HG02642 (cell line): Measurements from ENCODE around the gene AHNAK2.

Source experiments
- ATAC-seq: cut with Tn5 transposase; IDR thresholded peaks from one replicate; pipeline ENCODE4 v1.9.1; 2021; ENCODE audit warnings: mild to moderate bottlenecking; ENCODE audit not compliant: unreplicated experiment, poor library complexity

The AHNAK2 gene

DNA sequence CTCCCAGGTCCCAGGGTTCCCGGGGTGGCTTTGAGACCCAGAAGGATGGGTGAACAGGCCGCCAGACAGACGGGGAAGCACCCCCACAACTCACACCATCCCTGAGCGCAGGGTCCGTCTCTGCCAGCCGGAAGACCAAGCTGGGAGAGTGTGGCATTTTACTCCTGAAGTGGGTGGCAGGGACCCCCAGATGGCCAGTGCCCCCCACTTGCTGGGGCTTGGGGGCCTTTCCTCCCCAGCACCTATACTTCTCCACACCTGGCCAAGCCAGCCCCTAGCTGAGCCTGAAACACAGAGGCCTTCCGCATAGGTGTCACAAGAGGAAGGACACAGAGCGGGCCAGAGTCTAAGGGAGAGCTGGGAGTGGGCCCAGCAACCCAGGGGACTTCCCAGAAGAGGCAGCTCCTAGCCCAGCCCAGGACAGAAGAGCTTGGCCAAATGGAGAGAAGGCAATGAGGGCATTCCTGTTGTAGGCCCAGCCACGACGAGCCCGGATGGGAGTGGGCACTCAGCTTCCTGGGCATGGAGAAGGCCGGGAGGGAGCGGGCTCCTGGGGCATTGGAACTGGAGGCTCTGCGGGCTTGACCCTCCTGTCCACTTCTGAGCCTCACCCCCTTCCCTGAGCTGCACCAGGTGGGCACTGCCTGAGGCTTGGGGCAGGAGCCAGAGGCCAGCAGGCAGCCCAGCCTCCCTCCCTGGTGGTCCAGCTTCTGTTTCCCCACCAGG is 3.3 kb downstream of the AHNAK2 start:
- ATAC-seq = no peak

DNA sequence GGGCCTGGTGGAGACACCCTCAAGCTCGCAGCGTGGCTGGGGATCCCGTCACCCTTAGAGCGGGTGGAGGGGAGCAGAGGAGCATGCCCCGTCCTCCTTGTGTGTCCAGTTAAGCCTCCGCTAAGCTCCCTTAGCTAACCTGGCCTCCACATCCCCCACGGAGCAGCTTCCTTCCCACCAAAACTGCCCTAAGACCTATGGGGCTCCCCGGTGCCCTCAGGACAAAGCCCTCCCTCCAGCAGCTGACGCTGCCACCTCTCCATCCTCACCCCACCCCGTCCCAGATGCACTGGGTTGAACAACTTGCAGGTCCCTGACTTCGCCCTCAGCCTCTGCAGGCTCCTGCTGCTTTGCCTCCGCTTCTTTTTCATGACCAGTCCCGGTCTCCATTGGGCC is 4.0 kb downstream of the AHNAK2 start:
- no peak for ATAC-seq

DNA sequence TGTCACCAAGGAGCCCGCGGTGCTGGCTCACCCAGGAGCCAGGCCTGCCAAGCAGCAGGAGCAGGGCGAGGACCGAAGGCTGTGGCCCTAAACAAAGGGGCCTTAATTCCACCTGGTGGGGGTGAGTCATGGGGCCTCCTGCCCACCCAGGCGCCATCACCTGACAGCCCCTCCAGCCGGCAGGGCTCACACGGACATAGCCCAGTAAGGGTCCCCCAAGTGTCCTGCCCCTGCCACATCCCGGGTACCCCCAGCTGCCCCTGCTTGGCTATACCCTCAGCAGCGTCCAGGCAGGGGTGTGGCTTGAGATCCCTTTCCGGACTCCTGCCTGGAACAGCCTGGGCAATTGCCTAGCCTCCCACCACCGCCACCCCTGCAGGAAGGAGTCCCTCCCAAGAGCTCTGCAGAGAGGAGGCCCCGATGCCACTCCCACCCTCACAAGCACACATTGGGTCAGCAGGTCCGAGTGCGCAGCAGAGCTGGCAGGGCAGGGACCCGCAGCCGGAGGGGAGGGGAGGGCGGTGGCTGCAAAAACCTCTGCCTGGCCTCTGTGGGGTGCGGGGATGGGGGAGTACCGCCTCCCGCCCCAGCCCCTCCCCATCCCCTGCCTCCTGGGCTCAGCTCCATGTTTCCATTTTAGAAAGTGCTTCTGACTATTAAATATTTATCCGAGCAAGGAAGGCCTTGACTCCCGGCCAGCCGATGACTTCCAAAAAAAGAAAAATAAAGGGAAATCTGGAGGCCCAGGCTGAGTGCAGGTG is 4.6 kb downstream of the AHNAK2 start:
- no peak for ATAC-seq

DNA sequence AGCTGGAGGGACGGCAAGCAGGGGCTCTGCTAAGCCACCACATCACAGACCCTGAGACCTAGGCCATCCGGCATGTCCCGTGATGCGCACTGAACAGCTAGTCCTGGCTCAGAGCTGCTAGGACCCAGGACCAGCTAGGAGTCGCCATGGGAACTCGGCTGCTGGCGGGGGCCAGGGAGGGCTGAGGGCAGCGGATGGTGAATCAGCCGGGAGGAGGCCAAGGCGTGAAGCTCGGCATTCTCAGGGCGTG is 5.1 kb downstream of the AHNAK2 start:
- ATAC-seq = no peak

GRCh38 chr14:104972301-104973134 is 5.7 kb downstream of the AHNAK2 start:
- no peak for ATAC-seq

- no peak for ATAC-seq
Observed at GRCh38 chr14:104971447-104972240, 6.5 kb downstream of the AHNAK2 start.

GRCh38 chr14:104970231-104971068 is 7.7 kb downstream of the AHNAK2 start:
- ATAC-seq = no peak

DNA sequence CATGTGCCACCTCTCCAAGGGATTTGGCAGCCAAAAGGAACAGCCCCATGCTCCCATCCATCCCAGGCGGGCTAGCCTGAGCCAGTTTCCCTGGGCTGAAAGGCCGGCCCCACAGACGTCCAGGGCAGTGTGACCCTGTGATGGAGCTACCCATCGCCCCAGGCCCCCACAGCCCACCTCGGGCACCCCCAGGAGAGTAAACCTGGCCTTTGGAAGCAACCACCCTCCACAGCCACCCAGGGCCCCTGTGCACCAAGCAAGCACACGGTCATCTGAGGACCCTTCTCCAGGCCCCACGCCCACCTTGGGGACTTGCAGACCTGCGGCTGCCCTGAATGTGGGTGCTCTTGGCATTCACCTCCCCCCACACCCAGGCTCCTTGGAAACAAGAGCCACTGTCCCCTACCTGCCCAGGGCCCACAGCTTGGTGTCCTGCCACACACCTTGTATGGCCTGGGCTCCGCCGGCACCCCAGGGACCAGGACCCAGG is 8.4 kb downstream of the AHNAK2 start:
- no peak for ATAC-seq

DNA sequence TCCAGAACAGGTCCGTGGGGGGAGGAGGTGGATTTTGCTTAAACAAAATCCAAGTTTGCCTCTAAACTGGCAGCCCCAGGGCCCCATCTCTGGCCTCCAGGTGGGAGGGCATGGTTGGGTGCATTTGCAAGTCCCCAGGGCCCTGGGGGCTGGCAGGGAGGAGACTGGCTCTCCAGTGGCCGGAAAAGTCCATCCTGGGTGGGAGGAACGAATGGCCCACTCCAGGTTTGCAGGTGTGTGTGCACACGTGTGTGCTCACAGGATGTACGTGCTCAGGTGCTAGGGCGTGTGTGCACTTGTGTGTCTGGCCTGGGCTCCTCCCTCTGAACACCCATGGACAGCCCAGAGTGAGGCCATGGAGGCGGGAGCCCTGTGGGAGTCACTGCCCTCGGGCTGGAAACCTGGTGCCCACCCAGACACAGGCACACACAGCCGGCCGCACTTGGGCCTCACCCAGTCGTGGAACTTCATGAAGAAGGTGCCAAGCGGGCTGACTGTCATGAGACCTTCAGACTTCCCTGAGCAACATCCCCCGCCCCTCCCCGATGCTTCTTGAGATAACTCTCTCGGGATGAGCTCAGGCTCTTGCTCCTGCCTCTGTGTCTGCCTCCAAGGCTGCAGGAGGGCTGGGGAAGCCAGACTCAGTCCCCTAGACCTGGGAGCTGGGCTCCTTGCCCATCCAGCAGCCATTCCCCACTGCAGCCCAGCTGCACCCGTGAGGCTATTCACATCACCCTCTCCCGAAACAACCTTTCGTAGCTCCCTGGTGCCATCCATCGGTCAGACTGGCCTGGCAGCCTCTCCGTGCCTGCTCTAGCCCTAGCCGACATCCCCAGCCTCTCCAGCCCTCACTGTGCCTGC is 9.4 kb downstream of the AHNAK2 start:
- no peak for ATAC-seq

GRCh38 chr14:104968153-104968527 is 10.0 kb downstream of the AHNAK2 start:
- no peak for ATAC-seq

DNA sequence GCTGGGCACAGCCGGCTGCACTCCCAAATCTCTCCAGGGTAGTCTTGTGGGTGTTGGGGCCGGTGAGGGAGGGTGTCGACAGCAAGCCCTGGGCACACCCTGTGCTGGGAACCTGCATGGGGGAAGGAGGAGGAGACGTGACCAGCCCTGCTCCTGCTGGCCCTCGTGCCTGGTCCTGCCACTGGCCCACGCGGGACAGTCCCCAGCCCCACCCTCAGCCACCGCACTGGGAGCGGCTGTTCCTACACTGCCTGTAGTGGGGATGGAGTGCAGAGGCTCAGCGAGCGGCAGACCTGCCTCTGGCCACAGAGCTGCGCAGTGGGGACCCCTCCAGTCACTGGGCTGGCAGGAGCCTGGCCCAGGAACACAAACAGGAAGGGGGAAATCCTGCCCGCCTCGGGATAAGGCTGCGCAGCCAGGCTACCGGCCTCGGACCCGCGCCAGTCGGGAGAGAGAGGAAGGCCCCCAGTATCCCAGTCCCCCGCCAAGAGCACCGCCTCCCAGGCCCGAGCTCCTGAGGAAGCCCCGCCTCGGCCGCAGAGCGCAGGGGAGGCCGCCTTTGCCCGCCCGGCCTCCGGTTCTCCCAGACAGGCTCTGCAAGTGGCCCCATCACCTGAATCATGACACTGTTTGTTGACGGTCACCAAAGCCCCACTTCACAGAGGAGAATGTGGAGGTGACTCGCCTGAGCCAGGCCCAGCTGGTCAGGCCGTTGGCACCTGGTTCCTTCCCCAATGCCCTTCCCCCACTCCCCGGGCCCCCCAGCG is 10.6 kb downstream of the AHNAK2 start:
- no peak for ATAC-seq

DNA sequence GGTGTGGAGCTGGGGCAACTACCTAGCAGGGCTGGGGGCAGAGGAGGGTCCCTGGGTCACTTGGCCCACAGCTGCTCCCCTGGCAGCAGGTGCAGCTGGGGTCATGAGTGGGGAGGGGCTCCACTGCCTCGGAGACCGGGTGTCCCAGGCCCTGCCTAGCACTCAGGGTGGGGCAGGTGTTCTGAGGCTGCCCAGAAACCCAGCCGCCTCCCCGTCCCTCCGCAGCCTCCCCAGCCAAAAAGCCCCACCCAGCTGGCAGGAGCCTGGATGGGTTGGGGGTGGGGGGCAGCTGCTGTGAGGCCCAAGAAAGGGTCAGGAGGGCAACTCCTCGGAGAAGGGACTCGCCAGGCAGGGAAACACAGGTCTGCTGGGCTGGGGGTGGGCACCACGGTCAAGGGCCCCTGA is 11.2 kb downstream of the AHNAK2 start:
- ATAC-seq = no peak

DNA sequence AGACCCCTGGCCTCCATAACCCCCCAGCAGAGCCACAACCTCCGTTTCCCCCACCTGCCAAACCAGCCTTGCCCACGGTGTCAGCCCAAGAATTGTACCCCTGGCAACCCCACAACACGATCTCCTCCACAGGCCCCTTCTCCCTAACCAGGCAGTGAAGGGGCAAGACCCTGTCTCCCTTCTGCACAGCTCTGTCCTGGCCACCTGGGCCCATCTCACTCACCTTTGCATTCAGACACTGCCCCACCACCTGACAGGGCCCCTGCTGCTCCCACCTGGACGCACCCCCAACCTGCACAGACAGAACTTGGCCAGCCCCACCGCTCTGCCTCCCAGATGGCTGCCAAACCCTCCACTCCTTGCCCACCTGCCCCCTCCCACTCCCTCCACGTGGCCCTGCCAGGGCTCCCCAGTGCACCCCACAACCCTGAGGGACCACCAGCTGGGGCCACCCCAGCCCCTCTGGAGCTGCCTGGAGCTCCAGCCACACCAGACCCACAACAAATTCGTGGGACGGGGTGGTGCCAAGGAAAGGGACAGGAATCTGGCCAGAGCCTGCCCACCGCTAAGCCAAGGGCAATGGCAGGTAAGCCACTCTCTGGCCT is 11.8 kb downstream of the AHNAK2 start:
- ATAC-seq = no peak

- no peak for ATAC-seq
Observed at GRCh38 chr14:104965561-104966231, 12.5 kb downstream of the AHNAK2 start.

DNA sequence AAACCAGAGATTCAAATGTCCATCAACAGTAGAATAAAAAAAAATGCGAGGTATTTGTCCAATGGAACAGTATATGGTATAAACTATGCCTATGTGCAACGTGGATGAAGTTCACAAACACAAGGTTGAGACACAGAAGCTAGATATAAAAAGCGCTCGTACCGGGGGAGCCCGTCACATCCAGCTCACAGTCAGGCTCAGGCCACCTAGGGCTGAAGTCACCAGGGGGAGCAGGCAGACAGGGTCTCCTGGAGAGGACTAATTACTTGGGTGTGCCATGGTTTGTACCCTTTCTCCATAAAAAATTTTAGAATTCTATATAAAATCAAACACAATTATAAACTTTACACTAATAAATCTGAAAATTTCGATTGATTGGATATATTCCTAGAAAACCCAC is 13.6 kb downstream of the AHNAK2 start:
- ATAC-seq = no peak

GRCh38 chr14:104957146-104958113 is 20.7 kb downstream of the AHNAK2 start:
- ATAC-seq = no peak
